K562 (cell line): Measurements from ENCODE around the gene SPAG9. TPM values are rescaled to one million over a fixed set of nuclear protein-coding genes. Genes with fewer than 3 reads are reported as not detected.

Experiments
- FOXJ3 ChIP-seq: sonication (generic); formaldehyde crosslinking; IDR thresholded peaks from 2 replicates; pipeline ENCODE4 v1.4.0; 2020; ENCODE audit warnings: mild to moderate bottlenecking, missing genetic modification reagents
- HDGF ChIP-seq: fragments of 450-650 bp; IDR thresholded peaks from 2 replicates; pipeline ENCODE4 v1.6.1; 2016
- JUN ChIP-seq, 2 experiments: sonication (generic) in 1 of 2; formaldehyde crosslinking in 1 of 2; IDR thresholded peaks; 2 replicates each; pipeline versions ENCODE4 v1.6.1 to v1.8.0; 2012 to 2022; ENCODE audit warnings: borderline replicate concordance in 2 of 2, mild to moderate bottlenecking in 2 of 2, improper control_type of control experiment in 1 of 2, low read depth in 1 of 2, low read length in 1 of 2, missing genetic modification reagents in 1 of 2
- KDM2B ChIP-seq: fragments of 250-450 bp; sonication (Bioruptor Pico); IDR thresholded peaks from 2 replicates; pipeline ENCODE4 v1.8.0; 2021; ENCODE audit warnings: mild to moderate bottlenecking, moderate library complexity
- MAZ ChIP-seq, 2 experiments: fragments of 450-650 bp in 1 of 2; sonication (generic) in 1 of 2; formaldehyde crosslinking; IDR thresholded peaks in 1 of 2; conservative IDR thresholded peaks in 1 of 2; 2 replicates each; pipeline versions ENCODE4 v1.4.0 to v1.5.0; 2020; ENCODE audit warnings: mild to moderate bottlenecking in 1 of 2, missing genetic modification reagents in 1 of 2
- MECOM ChIP-seq: fragments of 250-450 bp; sonication (Bioruptor Pico); IDR thresholded peaks from 2 replicates; pipeline ENCODE4 v1.8.0; 2022; ENCODE audit warnings: inconsistent platforms
- PHF8 ChIP-seq: fragments of 200-600 bp; sonication (generic); IDR thresholded peaks from 2 replicates; pipeline ENCODE4 v1.6.1; 2012; ENCODE audit warnings: mixed run types, mild to moderate bottlenecking, inconsistent platforms, low read length, moderate library complexity, borderline replicate concordance
- RBFOX2 ChIP-seq: fragments of 200-400 bp; formaldehyde crosslinking; IDR thresholded peaks from 2 replicates; pipeline ENCODE4 v1.6.1; 2017; ENCODE audit warnings: low read depth, mild to moderate bottlenecking, low read length, moderate library complexity
- SAP30 ChIP-seq: fragments of 200-600 bp; sonication (generic); IDR thresholded peaks from 2 replicates; pipeline ENCODE4 v1.6.1; 2012; ENCODE audit warnings: borderline replicate concordance, low read depth, mild to moderate bottlenecking, moderate library complexity, low read length, control low read depth, inconsistent platforms; ENCODE audit not compliant: insufficient read depth, poor library complexity, severe bottlenecking
- ZFX ChIP-seq: sonication (generic); formaldehyde crosslinking; IDR thresholded peaks from 2 replicates; pipeline ENCODE4 v1.8.0; 2022; ENCODE audit warnings: mild to moderate bottlenecking, missing genetic modification reagents, moderate library complexity
- ZNF143 ChIP-seq: sonication (generic); formaldehyde crosslinking; IDR thresholded peaks from 2 replicates; pipeline ENCODE4 v1.9.0; 2022; ENCODE audit warnings: mild to moderate bottlenecking, missing genetic modification reagents
- ZNF431 ChIP-seq: sonication (generic); formaldehyde crosslinking; IDR thresholded peaks from 2 replicates; pipeline ENCODE4 v1.8.0; 2022; ENCODE audit warnings: mild to moderate bottlenecking, missing genetic modification reagents
- polyA plus RNA-seq, 8 experiments: library from polyadenylated mRNA; depleted of rRNA in 4 of 8; stranded (reverse) in 5 of 8; unstranded in 3 of 8; fragments of >200 nt; fragmentation: Nextera tagmentation in 2 of 8; fragmentation: Illumina TruSeq in 1 of 8; extraction: Ambion mirVana in 2 of 8; extraction: Trizol in 1 of 8; gene quantifications; 2 replicates each; pipeline versions ENCODE4 v1.2.1 to v1.2.3, GENCODE V29; 2011 to 2014; ENCODE audit warnings: inconsistent platforms in 1 of 8, missing spikeins in 1 of 8
- total RNA-seq, 7 experiments: library from RNA; depleted of rRNA in 6 of 7; stranded (reverse); fragments of >200 nt in 6 of 7; fragmentation: Illumina TruSeq in 2 of 7; extraction: Trizol in 2 of 7; gene quantifications; 2 replicates each; pipeline versions ENCODE4 v1.2.1 to v1.2.3, GENCODE V29; 2011 to 2021; ENCODE audit warnings: low replicate concordance in 1 of 7
- TF ChIP-seq, protein P1 (sequence below): sonication (generic); formaldehyde crosslinking; IDR thresholded peaks from 2 replicates; pipeline ENCODE4 v1.8.0; 2022; ENCODE audit warnings: mild to moderate bottlenecking, missing genetic modification reagents
- TF ChIP-seq, protein P2 (sequence below): sonication (generic); formaldehyde crosslinking; IDR thresholded peaks from 2 replicates; pipeline ENCODE4 v1.4.0; 2020; ENCODE audit warnings: mild to moderate bottlenecking, missing genetic modification reagents
- TF ChIP-seq, protein P3 (sequence below): sonication (generic); formaldehyde crosslinking; IDR thresholded peaks from 2 replicates; pipeline ENCODE4 v1.9.0; 2022; ENCODE audit warnings: mild to moderate bottlenecking, missing genetic modification reagents
- TF ChIP-seq, protein P4 (sequence below), 3 experiments: fragments of 200-800 bp in 1 of 3; fragments of 250-450 bp in 1 of 3; fragments of 450-650 bp in 1 of 3; sonication (Bioruptor Pico) in 1 of 3; sonication (Bioruptor generic) in 1 of 3; formaldehyde crosslinking in 1 of 3; IDR thresholded peaks; 2 replicates each; pipeline versions ENCODE4 v1.6.1 to v1.8.0; 2016 to 2022; ENCODE audit warnings: mild to moderate bottlenecking in 2 of 3, missing genetic modification characterization in 2 of 3, missing compliant biosample characterization in 1 of 3, moderate library complexity in 1 of 3

Gene SPAG9
- total and polyA plus RNA-seq, 9 of the 15 experiments (the other 6 are each of a cell fraction or from before 2014, with no cell fraction given), result 12.2 to 99.2 (median 58.2) TPM

DNA sequence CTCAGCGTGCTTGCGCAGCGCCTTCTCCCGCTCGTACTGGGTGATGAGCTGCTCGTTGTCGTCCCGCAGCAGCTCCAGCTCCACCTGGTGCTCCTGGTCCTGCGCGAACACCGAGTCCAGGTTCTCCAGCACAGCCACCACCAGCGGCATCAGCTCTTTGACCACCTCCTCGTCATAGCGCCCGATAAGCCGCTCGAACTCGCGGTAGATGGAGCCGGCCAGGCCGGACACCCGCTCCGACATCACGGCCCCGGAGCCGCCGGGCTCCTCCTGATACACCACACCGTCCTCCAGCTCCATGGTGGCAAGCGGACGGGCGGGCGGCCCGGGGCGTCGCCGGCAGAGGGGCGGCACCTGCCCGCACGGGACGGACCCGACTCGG is 320 bp downstream of the SPAG9 start (continued):
- TF ChIP-seq SAP30, result peak; percentile 74
- 0 out of 2 replicates have a peak, but pooled peaks have one; percentile 58 for TF ChIP-seq KDM2B
- TF ChIP-seq ZNF431, result peak; percentile 24; the same call in 1 of the 2 replicates
- 0 out of 2 replicates have a peak, but pooled peaks have one; percentile 37 for TF ChIP-seq ZNF143 (CRISPR knock-in tag)
- TF ChIP-seq, protein P1, sequence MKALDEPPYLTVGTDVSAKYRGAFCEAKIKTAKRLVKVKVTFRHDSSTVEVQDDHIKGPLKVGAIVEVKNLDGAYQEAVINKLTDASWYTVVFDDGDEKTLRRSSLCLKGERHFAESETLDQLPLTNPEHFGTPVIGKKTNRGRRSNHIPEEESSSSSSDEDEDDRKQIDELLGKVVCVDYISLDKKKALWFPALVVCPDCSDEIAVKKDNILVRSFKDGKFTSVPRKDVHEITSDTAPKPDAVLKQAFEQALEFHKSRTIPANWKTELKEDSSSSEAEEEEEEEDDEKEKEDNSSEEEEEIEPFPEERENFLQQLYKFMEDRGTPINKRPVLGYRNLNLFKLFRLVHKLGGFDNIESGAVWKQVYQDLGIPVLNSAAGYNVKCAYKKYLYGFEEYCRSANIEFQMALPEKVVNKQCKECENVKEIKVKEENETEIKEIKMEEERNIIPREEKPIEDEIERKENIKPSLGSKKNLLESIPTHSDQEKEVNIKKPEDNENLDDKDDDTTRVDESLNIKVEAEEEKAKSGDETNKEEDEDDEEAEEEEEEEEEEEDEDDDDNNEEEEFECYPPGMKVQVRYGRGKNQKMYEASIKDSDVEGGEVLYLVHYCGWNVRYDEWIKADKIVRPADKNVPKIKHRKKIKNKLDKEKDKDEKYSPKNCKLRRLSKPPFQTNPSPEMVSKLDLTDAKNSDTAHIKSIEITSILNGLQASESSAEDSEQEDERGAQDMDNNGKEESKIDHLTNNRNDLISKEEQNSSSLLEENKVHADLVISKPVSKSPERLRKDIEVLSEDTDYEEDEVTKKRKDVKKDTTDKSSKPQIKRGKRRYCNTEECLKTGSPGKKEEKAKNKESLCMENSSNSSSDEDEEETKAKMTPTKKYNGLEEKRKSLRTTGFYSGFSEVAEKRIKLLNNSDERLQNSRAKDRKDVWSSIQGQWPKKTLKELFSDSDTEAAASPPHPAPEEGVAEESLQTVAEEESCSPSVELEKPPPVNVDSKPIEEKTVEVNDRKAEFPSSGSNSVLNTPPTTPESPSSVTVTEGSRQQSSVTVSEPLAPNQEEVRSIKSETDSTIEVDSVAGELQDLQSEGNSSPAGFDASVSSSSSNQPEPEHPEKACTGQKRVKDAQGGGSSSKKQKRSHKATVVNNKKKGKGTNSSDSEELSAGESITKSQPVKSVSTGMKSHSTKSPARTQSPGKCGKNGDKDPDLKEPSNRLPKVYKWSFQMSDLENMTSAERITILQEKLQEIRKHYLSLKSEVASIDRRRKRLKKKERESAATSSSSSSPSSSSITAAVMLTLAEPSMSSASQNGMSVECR, result 0 out of 2 replicates have a peak, but pooled peaks have one; percentile 64
- peak; percentile 73 for TF ChIP-seq ZFX
- peak; percentile 57; the same call in 1 of the 2 replicates for TF ChIP-seq PHF8
- TF ChIP-seq MECOM (CRISPR knock-in tag), result no peak
- TF ChIP-seq MAZ (CRISPR knock-in tag; conservative IDR thresholded peaks at IDR 0.05 in 1 of 2, IDR thresholded peaks at IDR 0.05 in 1 of 2), result peak; percentile 25 to 39; a peak in 3 of 4 replicates
- TF ChIP-seq JUN (IDR thresholded peaks at IDR 0.05; ENCODE audit: borderline replicate concordance, low read depth, low read length), result 0 out of 2 replicates have a peak, but pooled peaks have one; percentile 4
- peak; percentile 84; the same call in 1 of the 2 replicates for TF ChIP-seq JUN (CRISPR knock-in tag; IDR thresholded peaks at IDR 0.05; ENCODE audit: borderline replicate concordance)
- no peak for TF ChIP-seq HDGF
- TF ChIP-seq, protein P2, sequence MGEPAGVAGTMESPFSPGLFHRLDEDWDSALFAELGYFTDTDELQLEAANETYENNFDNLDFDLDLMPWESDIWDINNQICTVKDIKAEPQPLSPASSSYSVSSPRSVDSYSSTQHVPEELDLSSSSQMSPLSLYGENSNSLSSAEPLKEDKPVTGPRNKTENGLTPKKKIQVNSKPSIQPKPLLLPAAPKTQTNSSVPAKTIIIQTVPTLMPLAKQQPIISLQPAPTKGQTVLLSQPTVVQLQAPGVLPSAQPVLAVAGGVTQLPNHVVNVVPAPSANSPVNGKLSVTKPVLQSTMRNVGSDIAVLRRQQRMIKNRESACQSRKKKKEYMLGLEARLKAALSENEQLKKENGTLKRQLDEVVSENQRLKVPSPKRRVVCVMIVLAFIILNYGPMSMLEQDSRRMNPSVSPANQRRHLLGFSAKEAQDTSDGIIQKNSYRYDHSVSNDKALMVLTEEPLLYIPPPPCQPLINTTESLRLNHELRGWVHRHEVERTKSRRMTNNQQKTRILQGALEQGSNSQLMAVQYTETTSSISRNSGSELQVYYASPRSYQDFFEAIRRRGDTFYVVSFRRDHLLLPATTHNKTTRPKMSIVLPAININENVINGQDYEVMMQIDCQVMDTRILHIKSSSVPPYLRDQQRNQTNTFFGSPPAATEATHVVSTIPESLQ, result no peak
- TF ChIP-seq FOXJ3 (CRISPR knock-in tag), result no peak
- TF ChIP-seq, protein P3, sequence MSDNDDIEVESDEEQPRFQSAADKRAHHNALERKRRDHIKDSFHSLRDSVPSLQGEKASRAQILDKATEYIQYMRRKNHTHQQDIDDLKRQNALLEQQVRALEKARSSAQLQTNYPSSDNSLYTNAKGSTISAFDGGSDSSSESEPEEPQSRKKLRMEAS (CRISPR knock-in tag), result peak; percentile 42
- TF ChIP-seq, protein P4, sequence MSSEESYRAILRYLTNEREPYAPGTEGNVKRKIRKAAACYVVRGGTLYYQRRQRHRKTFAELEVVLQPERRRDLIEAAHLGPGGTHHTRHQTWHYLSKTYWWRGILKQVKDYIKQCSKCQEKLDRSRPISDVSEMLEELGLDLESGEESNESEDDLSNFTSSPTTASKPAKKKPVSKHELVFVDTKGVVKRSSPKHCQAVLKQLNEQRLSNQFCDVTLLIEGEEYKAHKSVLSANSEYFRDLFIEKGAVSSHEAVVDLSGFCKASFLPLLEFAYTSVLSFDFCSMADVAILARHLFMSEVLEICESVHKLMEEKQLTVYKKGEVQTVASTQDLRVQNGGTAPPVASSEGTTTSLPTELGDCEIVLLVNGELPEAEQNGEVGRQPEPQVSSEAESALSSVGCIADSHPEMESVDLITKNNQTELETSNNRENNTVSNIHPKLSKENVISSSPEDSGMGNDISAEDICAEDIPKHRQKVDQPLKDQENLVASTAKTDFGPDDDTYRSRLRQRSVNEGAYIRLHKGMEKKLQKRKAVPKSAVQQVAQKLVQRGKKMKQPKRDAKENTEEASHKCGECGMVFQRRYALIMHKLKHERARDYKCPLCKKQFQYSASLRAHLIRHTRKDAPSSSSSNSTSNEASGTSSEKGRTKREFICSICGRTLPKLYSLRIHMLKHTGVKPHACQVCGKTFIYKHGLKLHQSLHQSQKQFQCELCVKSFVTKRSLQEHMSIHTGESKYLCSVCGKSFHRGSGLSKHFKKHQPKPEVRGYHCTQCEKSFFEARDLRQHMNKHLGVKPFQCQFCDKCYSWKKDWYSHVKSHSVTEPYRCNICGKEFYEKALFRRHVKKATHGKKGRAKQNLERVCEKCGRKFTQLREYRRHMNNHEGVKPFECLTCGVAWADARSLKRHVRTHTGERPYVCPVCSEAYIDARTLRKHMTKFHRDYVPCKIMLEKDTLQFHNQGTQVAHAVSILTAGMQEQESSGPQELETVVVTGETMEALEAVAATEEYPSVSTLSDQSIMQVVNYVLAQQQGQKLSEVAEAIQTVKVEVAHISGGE (CRISPR knock-in tag; IDR thresholded peaks at IDR 0.05), result 0 out of 6 replicates have a peak, but pooled peaks of 1 of the 3 experiments have one; percentile 49
- TF ChIP-seq RBFOX2, result peak; percentile 85
